B cell (primary cell): Measurements from ENCODE around the gene ATXN2. TPM values are rescaled to one million over a fixed set of nuclear protein-coding genes. Genes with fewer than 3 reads are reported as not detected.
A peak's percentile ranks its signal among the peaks of the same experiment; 100 is the strongest.

ENCODE experiments used
- ATAC-seq: fragments of 200-7000 bp; cut with Tn5 transposase; one replicate; pipeline ENCODE4 v1.10.0; 2021; ENCODE audit warnings: low read depth, mild to moderate bottlenecking, moderate number of reproducible peaks, moderate library complexity
- CTCF ChIA-PET: fragments of 350-600 bp; sonication (Branson Sonifier 250); formaldehyde crosslinking; loops from one replicate; lab custom pipeline; 2021; ENCODE audit warnings: antibody characterized with exemption, inconsistent platforms; lab: Charles Lee
- POLR2A ChIA-PET: fragments of 350-600 bp; sonication (Branson Sonifier 250); formaldehyde crosslinking; loops from one replicate; lab custom pipeline; 2021; ENCODE audit warnings: antibody characterized with exemption; lab: Charles Lee
- DNase-seq: peaks from one replicate; pipeline ENCODE4 v3.0.0; 2013
- H2AFZ ChIP-seq: 2 replicates; pipeline ENCODE4 v1.6.1; 2012; ENCODE audit warnings: mild to moderate bottlenecking, low read depth, low read length; ENCODE audit not compliant: insufficient read depth, poor library complexity, severe bottlenecking
- H3K27ac ChIP-seq, 2 donors: 1 replicate in 1 of 2; 2 replicates in 1 of 2; pipeline ENCODE4 v1.5.1; 2012 to 2013; ENCODE audit warnings: low read length in 2 of 2, mild to moderate bottlenecking in 2 of 2, moderate library complexity in 1 of 2
- H3K27me3 ChIP-seq, 4 experiments: fragments of 200-600 bp in 1 of 4; sonication (generic) in 1 of 4; replicated peaks in 1 of 4; 1 replicate in 2 of 4; 2 replicates in 2 of 4; pipeline versions ENCODE4 v1.6.1 to v1.7.0; 2013 to 2016; ENCODE audit warnings: low read length in 3 of 4, mild to moderate bottlenecking in 2 of 4, mixed read lengths in 1 of 4, moderate library complexity in 1 of 4; ENCODE audit not compliant: insufficient read depth in 4 of 4, control insufficient read depth in 3 of 4; ENCODE audit errors: control extremely low read depth in 1 of 4
- H3K36me3 ChIP-seq, 2 experiments: replicated peaks in 1 of 2; 1 replicate in 1 of 2; 2 replicates in 1 of 2; pipeline versions ENCODE4 v1.6.1 to v1.7.1; 2013; ENCODE audit warnings: low read length in 1 of 2; ENCODE audit not compliant: insufficient read depth in 2 of 2, control insufficient read depth in 1 of 2; ENCODE audit errors: control extremely low read depth in 1 of 2, extremely low read depth in 1 of 2
- H3K4me1 ChIP-seq, 2 donors: fragments of 200-600 bp in 1 of 2; sonication (generic) in 1 of 2; 1 replicate in 1 of 2; 2 replicates in 1 of 2; pipeline versions ENCODE4 v1.5.1 to v1.6.1; 2013 to 2017; ENCODE audit warnings: low read length in 2 of 2; ENCODE audit not compliant: control insufficient read depth in 2 of 2, insufficient read depth in 2 of 2
- H3K4me2 ChIP-seq: replicated peaks from 2 replicates; pipeline ENCODE3; 2012; ENCODE audit warnings: mild to moderate bottlenecking, low read depth, low read length; ENCODE audit not compliant: poor library complexity, severe bottlenecking
- H3K4me3 ChIP-seq, 5 experiments: fragments of 200-600 bp in 1 of 5; sonication (generic) in 1 of 5; 1 replicate in 3 of 5; 2 replicates in 2 of 5; pipeline versions ENCODE4 v1.5.1 to v1.7.0; 2011 to 2016; ENCODE audit warnings: low read length in 4 of 5, mild to moderate bottlenecking in 4 of 5, low read depth in 2 of 5, control low read depth in 1 of 5, moderate library complexity in 1 of 5; ENCODE audit not compliant: insufficient read depth in 1 of 5; ENCODE audit errors: control extremely low read depth in 1 of 5, extremely low read depth in 1 of 5
- H3K79me2 ChIP-seq: fragments of 200-600 bp; sonication (generic); one replicate; pipeline ENCODE4 v1.6.0; 2016; ENCODE audit warnings: low read length; ENCODE audit not compliant: control insufficient read depth, insufficient read depth
- H3K9ac ChIP-seq: fragments of 200-600 bp; sonication (generic); 2 replicates; pipeline ENCODE4 v1.6.1; 2017; ENCODE audit warnings: mild to moderate bottlenecking, low read length, moderate library complexity
- H3K9me3 ChIP-seq, 3 donors: one replicate each; pipeline versions ENCODE4 v1.6.1 to v1.7.1; 2013; ENCODE audit warnings: low read length in 2 of 3; ENCODE audit not compliant: control insufficient read depth in 2 of 3, insufficient read depth in 1 of 3; ENCODE audit errors: control extremely low read depth in 1 of 3
- H4K20me1 ChIP-seq: 2 replicates; pipeline ENCODE4 v1.6.0; 2012; ENCODE audit warnings: mild to moderate bottlenecking, low read length; ENCODE audit not compliant: insufficient read depth, control insufficient read depth, poor library complexity, severe bottlenecking
- H3K27ac Mint-ChIP-seq: one replicate; pipeline ENCODE4 v1.8.0; 2021; ENCODE audit warnings: mixed read lengths
- H3K27me3 Mint-ChIP-seq: one replicate; pipeline ENCODE4 v1.8.0; 2021; ENCODE audit warnings: mixed read lengths
- H3K4me1 Mint-ChIP-seq: one replicate; pipeline ENCODE4 v1.8.0; 2021; ENCODE audit warnings: mixed read lengths
- H3K4me3 Mint-ChIP-seq: one replicate; pipeline ENCODE4 v1.8.0; 2021; ENCODE audit warnings: mixed read lengths
- H3K9me3 Mint-ChIP-seq: one replicate; pipeline ENCODE4 v1.8.0; 2022; ENCODE audit warnings: mixed read lengths; ENCODE audit not compliant: insufficient read depth
- CTCF ChIP-seq: fragments of 200-600 bp; IDR thresholded peaks from one replicate; pipeline ENCODE4 v1.8.0; 2022; ENCODE audit warnings: antibody characterized with exemption, mild to moderate bottlenecking
- EZH2 ChIP-seq: IDR thresholded peaks from 2 replicates; pipeline ENCODE4 v1.6.1; 2012; ENCODE audit warnings: borderline replicate concordance, low read depth, mild to moderate bottlenecking, moderate library complexity, low read length; ENCODE audit not compliant: insufficient read depth, poor library complexity, severe bottlenecking
- WGBS: methylation state at CpG from one replicate; pipeline ENCODE4 v1.1.5; 2013; ENCODE audit warnings: missing lambda C conversion rate; ENCODE audit not compliant: insufficient coverage; 5-methylcytosine and 5-hydroxymethylcytosine counted together
- intact Hi-C: fragments of 100-400 bp; cut with micrococcal nuclease; formaldehyde crosslinking; loops from one replicate; pipeline ENCODE4 v1.10.0; 2022
- polyA plus RNA-seq: library from polyadenylated mRNA; depleted of rRNA; stranded (reverse); fragments of >200 nt; gene quantifications from 2 replicates; pipeline ENCODE4 v1.2.3, GENCODE V29; 2012
- total RNA-seq, 2 donors: library from RNA; stranded (reverse); fragments of 120-200 nt in 1 of 2; gene quantifications; 1 replicate in 1 of 2; 2 replicates in 1 of 2; pipeline versions ENCODE4 v1.2.3 to v1.2.4, GENCODE V29; 2013 to 2022

ATXN2 gene
- total and polyA plus RNA-seq, 2 donors (not counting 1 experiment from before 2014, with no cell fraction given), result 28.2 to 83.8 TPM

GRCh38 chr12:111426344-111427185, 172.6 kb downstream of the ATXN2 start:
- intact Hi-C loops, result no loop called here
- H3K27me3 ChIP-seq, result no peaks in the 10 kb centered on the region
- no peaks in the 10 kb centered on the region for H3K9me3 ChIP-seq
- peak overlapping the region in 1 of 2 donors; percentile 84 for H3K27ac ChIP-seq
- ATAC-seq (no peak), DNase-seq (no peak)
- Mint-ChIP-seq H3K4me1 (peaks cover 66% of the 10 kb centered on the region), H3K4me3 (no peak overlapping the region), H3K27me3 (no peaks in the 10 kb centered on the region), H3K27ac (peak overlapping the region; percentile 71), H3K9me3 (no peaks in the 10 kb centered on the region)
- H4K20me1 ChIP-seq, result peaks cover 23% of the 10 kb centered on the region
- no peak overlapping the region for H3K9ac ChIP-seq
- H3K79me2 ChIP-seq, result peaks cover 74% of the 10 kb centered on the region
- ChIA-PET POLR2A (interaction anchor here (0.6 to 1.5 kb wide), 3 partner anchors 20 to 31 kb away, joined by 3 to 14 read pairs (median 11); no protein-coding TSS in a partner anchor), CTCF (interaction anchor here (1.3 to 42.0 kb wide), 5 partner anchors 8 to 29 kb away, joined by 3 to 1472 read pairs (median 8); partner anchors contain the start of gene SH2B3)
- H3K4me2 ChIP-seq, result no peak overlapping the region
- 79% methylated on average over 10 of the region's 11 CpGs for WGBS
- H2AFZ ChIP-seq, result no peak overlapping the region
- peaks cover 0 to 12% of the 10 kb centered on the region in 2 experiments for H3K36me3 ChIP-seq
- no peak for TF ChIP-seq EZH2
- no peak overlapping the region for H3K4me3 ChIP-seq
- H3K4me1 ChIP-seq, result peaks cover 43 to 69% of the 10 kb centered on the region in 2 donors

- Histone ChIP-seq H3K4me2 (no peak overlapping the region), H3K27ac (peak overlapping the region in 1 of 2 donors; percentile 84), H3K4me3 (no peak overlapping the region), H3K27me3 (no peaks in the 10 kb centered on the region), H2AFZ (no peak overlapping the region), H3K9me3 (no peaks in the 10 kb centered on the region), H3K36me3 (peaks cover 2 to 20% of the 10 kb centered on the region in 2 experiments), H3K9ac (no peak overlapping the region), H3K4me1 (peaks cover 34 to 60% of the 10 kb centered on the region in 2 donors), H4K20me1 (peaks cover 29% of the 10 kb centered on the region), H3K79me2 (peaks cover 74% of the 10 kb centered on the region)
- no peaks in the 10 kb centered on the region for H3K27me3 Mint-ChIP-seq
- H3K27ac Mint-ChIP-seq, result peak overlapping the region; percentile 83
- no peak for DNase-seq
- 84% methylated on average over 7 of the region's 8 CpGs for WGBS
- no peak for TF ChIP-seq CTCF
- no peak for TF ChIP-seq EZH2
- no peaks in the 10 kb centered on the region for H3K9me3 Mint-ChIP-seq
- ATAC-seq, result no peak
- H3K4me3 Mint-ChIP-seq, result no peak overlapping the region
- intact Hi-C loops, result no loop called here
- POLR2A ChIA-PET, result no interaction called here
- peaks cover 60% of the 10 kb centered on the region for H3K4me1 Mint-ChIP-seq
- CTCF ChIA-PET, result interaction anchor here (0.9 to 42.0 kb wide), 5 partner anchors 9 to 31 kb away, joined by 3 to 1472 read pairs (median 6); partner anchors contain the start of gene SH2B3
These were observed 173.5 kb downstream of the ATXN2 start for GRCh38 chr12:111425655-111426054.
